Measurements from ENCODE around the gene RNPEP. TPM values are rescaled to one million over a fixed set of nuclear protein-coding genes. Genes with fewer than 3 reads are reported as not detected.
A peak's percentile ranks its signal among the peaks of the same experiment; 100 is the strongest.

RNPEP gene
- total and polyA plus RNA-seq, 4 donors, result 28.0 to 43.1 (median 30.3) TPM

DNA sequence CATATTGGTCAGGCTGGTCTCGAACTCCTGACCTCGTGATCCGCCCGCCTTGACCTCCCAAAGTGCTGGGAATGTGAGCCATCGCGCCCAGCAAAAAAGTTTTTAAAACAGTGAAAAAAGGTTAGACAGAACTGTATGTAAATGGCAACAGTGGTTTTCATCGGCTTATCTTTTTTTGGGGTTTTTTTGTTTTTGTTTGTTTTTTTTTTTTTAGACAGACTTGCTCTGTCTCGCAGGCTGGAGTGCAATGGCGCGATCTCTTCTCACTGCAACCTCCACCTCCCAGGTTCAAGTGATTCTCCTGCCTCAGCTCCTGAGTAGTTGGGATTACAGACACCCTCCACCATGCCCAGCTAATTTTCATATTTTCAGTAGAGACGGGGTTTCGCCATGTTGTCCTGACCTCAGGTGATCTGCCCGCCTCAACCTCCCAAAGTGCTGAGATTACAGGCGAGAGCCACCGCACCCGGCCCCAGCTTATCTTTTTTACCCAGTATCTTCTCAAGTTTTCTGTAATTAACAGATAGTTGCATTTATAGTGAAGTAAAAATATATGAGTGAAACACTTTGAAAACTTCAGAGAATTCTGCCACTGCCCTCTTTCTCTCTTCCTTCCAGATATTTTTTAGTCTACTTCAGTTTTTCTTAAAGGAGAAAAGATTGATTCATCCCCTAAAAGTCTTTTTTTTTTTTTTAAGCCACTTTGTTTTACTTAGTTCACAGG is 14.1 kb upstream of the RNPEP start:
- Histone ChIP-seq H3K27ac (ENCODE audit: low read depth in 1 of 2, low read length in 2 of 2) (no peak overlapping the region), H3K9me3 (ENCODE audit: control insufficient read depth, low read length) (no peaks in the 10 kb centered on the region), H3K36me3 (ENCODE audit: control insufficient read depth in 1 of 2, insufficient read depth in 2 of 2, low read length in 1 of 2) (no peaks in the 10 kb centered on the region), H3K27me3 (ENCODE audit: control insufficient read depth in 1 of 2, insufficient read depth in 2 of 2, low read length in 1 of 2) (no peaks in the 10 kb centered on the region), H3K4me3 (ENCODE audit: low read length in 2 of 2) (no peak overlapping the region), H3K4me1 (ENCODE audit: control insufficient read depth in 1 of 2, insufficient read depth in 2 of 2, low read length in 2 of 2) (no peaks in the 10 kb centered on the region)
- DNase-seq (no peak), ATAC-seq (ENCODE audit: low FRiP score) (no peak)
- intact Hi-C loops (cut with DNase I), result no loop called here
- 89 to 90% methylated on average over 16 of the region's 16 CpGs for WGBS, 2 donors

DNA sequence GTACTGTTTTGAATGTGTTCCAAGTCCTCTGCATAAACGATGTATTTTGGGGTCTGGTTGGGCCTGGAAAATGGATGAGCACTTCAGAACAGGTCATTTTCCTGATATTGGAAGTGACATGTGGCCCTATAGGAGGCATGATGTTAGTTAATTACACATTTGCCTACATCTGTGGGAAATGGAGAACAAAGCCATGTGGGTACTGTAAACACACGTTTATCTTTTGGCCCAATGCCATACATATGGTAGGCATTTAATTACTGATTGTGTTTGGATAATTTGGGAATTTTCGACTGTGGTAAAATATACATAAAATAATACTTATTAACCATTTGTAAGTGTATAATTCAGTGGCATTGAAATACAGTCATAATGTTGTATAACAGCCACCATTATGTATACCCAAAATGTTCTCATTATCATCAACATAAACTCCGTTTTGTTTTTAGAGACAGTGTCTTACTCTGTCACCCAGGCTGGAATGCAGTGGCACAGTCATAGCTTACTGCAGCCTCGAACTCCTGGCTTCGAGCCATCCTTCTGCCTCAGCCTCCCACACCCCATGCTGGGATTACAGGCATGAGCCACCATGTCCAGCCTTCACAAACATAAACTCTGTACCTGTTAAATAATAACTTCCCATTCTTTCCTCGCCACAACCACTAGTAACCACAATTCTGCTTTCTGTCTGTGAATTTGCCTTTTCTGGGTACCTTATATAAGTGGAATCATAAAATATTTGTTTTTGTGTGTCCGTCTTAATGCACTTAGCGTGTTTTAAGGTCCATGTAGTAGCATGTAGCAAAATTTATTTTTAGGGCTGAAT is 11.9 kb upstream of the RNPEP start:
- no peaks in the 10 kb centered on the region for H3K4me1 ChIP-seq (ENCODE audit: control insufficient read depth in 1 of 2, insufficient read depth in 2 of 2, low read length in 2 of 2)
- WGBS, 2 donors, result 42 to 46% methylated on average over 9 of the region's 9 CpGs
- H3K36me3 ChIP-seq (ENCODE audit: control insufficient read depth in 1 of 2, insufficient read depth in 2 of 2, low read length in 1 of 2), result no peaks in the 10 kb centered on the region
- ATAC-seq (ENCODE audit: low FRiP score), result no peak
- H3K4me3 ChIP-seq (ENCODE audit: low read length in 2 of 2), result no peak overlapping the region
- H3K9me3 ChIP-seq (ENCODE audit: control insufficient read depth, low read length), result no peaks in the 10 kb centered on the region
- no peak for DNase-seq
- H3K27ac ChIP-seq (ENCODE audit: low read depth in 1 of 2, low read length in 2 of 2), result peak overlapping the region in 1 of 2 donors; percentile 40
- no peaks in the 10 kb centered on the region for H3K27me3 ChIP-seq (ENCODE audit: control insufficient read depth in 1 of 2, insufficient read depth in 2 of 2, low read length in 1 of 2)
- intact Hi-C loops (cut with DNase I), result loop anchor here (2.0 to 5.0 kb wide), 2 partner anchors 74 to 143 kb away; partner anchors contain the start of gene IPO9 (in 1 of the 2)

DNA sequence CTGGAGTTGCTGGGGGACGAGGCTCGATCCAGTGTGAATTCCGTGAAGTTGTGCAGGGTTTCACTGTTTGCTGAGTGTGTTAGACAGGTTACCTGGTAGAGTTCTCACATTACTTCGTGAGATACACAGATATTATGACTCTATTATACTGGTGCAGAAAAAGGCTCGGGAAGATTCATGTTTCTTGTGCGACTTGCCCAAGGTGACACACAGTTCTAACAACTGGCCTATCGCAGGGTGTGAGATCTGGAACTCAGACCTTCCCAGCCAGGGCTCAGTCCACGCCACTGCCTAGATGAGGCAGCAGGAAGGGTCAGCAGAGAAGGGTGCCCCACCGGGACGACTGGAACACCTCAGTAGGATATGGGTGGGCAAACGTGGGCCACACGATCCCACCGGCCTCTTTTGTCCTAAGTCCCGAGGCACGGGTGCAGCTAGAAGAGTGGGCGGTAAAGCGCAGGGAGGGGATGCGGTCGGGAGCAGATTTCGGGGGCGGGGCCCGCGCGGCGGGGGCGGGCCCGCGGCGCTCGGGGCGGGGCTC is 296 bp upstream of the RNPEP start:
- Histone ChIP-seq H3K4me1 (ENCODE audit: control insufficient read depth in 1 of 2, insufficient read depth in 2 of 2, low read length in 2 of 2) (no peaks in the 10 kb centered on the region), H3K9me3 (ENCODE audit: control insufficient read depth, low read length) (no peaks in the 10 kb centered on the region), H3K36me3 (ENCODE audit: control insufficient read depth in 1 of 2, insufficient read depth in 2 of 2, low read length in 1 of 2) (no peaks in the 10 kb centered on the region), H3K4me3 (ENCODE audit: low read length in 2 of 2) (peak overlapping the region; percentile 80 to 91), H3K27me3 (ENCODE audit: control insufficient read depth in 1 of 2, insufficient read depth in 2 of 2, low read length in 1 of 2) (no peaks in the 10 kb centered on the region), H3K27ac (ENCODE audit: low read depth in 1 of 2, low read length in 2 of 2) (peak overlapping the region in 1 of 2 donors; percentile 20)
- 9 to 13% methylated on average over 26 to 31 of the region's 31 CpGs for WGBS, 2 donors
- ATAC-seq (ENCODE audit: low FRiP score), result no peak
- DNase-seq, result peak; percentile 82 to 93
- intact Hi-C loops (cut with DNase I), result no loop called here

DNA sequence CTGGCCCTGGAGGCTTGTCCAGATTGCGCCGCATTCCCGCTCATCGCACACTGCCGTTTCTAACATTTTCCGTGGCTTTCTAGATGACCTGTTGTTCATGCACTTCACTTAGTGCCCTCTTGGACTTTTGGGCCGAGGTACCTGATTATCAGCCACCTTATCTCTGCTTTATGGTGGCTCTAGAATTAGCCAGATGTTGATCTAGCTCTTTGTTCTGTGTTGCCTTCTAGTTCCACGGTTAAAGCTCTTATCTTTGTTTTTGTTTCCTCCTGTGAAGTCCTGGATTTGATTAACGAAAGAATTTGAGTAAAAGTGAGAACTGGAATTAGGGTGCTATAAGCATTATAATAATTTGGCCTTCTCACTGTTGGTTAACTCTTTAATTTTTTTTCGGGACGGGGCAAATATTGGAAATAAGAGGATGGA is 945 bp downstream of the RNPEP start:
- DNase-seq (no peak), ATAC-seq (ENCODE audit: low FRiP score) (no peak)
- H3K27me3 ChIP-seq (ENCODE audit: control insufficient read depth in 1 of 2, insufficient read depth in 2 of 2, low read length in 1 of 2), result no peaks in the 10 kb centered on the region
- peak overlapping the region; percentile 80 to 91 for H3K4me3 ChIP-seq (ENCODE audit: low read length in 2 of 2)
- H3K27ac ChIP-seq (ENCODE audit: low read depth in 1 of 2, low read length in 2 of 2), result peak overlapping the region in 1 of 2 donors; percentile 70
- intact Hi-C loops (cut with DNase I), result no loop called here
- WGBS, 2 donors, result 8 to 9% methylated on average over 11 of the region's 11 CpGs
- no peaks in the 10 kb centered on the region for H3K36me3 ChIP-seq (ENCODE audit: control insufficient read depth in 1 of 2, insufficient read depth in 2 of 2, low read length in 1 of 2)
- H3K4me1 ChIP-seq (ENCODE audit: control insufficient read depth in 1 of 2, insufficient read depth in 2 of 2, low read length in 2 of 2), result no peaks in the 10 kb centered on the region
- no peaks in the 10 kb centered on the region for H3K9me3 ChIP-seq (ENCODE audit: control insufficient read depth, low read length)

DNA sequence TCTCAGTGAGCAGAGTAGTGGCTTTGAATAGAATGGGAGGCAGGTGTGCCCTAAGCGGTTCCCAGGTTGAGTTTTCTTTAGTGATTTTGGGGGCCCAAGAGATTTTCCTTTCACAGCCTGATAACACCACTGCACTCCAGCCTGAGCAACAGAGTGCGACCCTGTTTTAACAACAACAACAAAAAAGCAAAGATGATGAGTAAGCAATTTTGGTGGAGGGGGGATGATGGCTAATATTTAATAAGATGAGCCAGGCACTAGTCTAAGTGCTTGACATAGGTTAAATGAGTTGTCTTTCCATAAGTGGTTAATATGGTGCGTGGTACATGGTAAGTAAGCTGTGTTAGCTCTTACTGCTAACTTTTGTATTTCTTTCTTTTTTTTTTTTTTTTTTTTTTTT is 2.0 kb downstream of the RNPEP start:
- WGBS, 2 donors, result 86 to 92% methylated on average over 3 of the region's 3 CpGs
- no peak overlapping the region for H3K4me3 ChIP-seq (ENCODE audit: low read length in 2 of 2)
- no peak for ATAC-seq (ENCODE audit: low FRiP score)
- H3K9me3 ChIP-seq (ENCODE audit: control insufficient read depth, low read length), result no peaks in the 10 kb centered on the region
- H3K27ac ChIP-seq (ENCODE audit: low read depth in 1 of 2, low read length in 2 of 2), result no peak overlapping the region
- no peaks in the 10 kb centered on the region for H3K4me1 ChIP-seq (ENCODE audit: control insufficient read depth in 1 of 2, insufficient read depth in 2 of 2, low read length in 2 of 2)
- intact Hi-C loops (cut with DNase I), result no loop called here
- no peak for DNase-seq
- H3K27me3 ChIP-seq (ENCODE audit: control insufficient read depth in 1 of 2, insufficient read depth in 2 of 2, low read length in 1 of 2), result no peaks in the 10 kb centered on the region
- H3K36me3 ChIP-seq (ENCODE audit: control insufficient read depth in 1 of 2, insufficient read depth in 2 of 2, low read length in 1 of 2), result peaks cover 3% of the 10 kb centered on the region in 2 donors

DNA sequence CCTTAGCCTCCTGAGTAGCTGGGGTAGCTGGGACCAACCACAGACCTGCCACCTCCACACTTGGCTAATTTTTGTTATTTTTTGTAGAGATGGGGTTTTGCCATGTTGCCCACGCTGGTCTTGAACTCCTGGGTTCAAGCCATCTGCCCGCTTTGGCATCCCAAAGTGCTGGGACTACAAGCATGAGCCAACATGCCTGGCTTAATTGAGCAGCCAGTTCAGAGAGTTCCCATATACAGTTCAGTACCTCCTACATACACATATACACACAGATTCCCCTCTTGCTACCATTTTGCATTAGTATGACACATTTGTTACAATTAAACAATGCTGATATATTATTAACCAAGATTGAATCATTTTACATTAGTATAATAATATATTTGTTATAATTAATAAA is 2.9 kb downstream of the RNPEP start:
- H3K27ac ChIP-seq (ENCODE audit: low read depth in 1 of 2, low read length in 2 of 2), result no peak overlapping the region
- no peak for DNase-seq
- 64 to 69% methylated on average over 2 of the region's 2 CpGs for WGBS, 2 donors

DNA sequence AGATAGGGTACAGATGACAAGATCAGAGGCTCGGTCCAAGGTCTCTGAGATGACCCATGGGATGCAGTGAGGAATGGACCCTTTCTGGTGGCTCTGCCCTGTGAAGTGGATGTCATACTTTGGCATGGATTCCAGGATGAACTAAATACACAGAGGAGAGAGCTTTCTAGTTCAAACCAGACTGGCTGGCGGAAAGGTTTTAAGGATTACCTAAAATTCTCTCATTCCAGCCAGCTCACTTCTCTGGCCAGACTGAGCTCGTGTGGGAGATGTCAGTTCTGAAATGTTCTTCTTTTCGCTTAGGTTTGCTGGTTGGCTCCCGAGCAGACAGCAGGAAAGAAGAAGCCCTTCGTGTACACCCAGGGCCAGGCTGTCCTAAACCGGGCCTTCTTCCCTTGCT is 6.2 kb downstream of the RNPEP start:
- ATAC-seq (ENCODE audit: low FRiP score) (no peak), DNase-seq (peak in 1 of 2 donors; percentile 31)
- WGBS, 2 donors, result 75 to 86% methylated on average over 7 of the region's 7 CpGs

More for the DNA sequence above, 2.9 kb downstream of the RNPEP start:
- Histone ChIP-seq H3K36me3 (ENCODE audit: control insufficient read depth in 1 of 2, insufficient read depth in 2 of 2, low read length in 1 of 2) (peaks cover 4 to 5% of the 10 kb centered on the region in 2 donors), H3K4me1 (ENCODE audit: control insufficient read depth in 1 of 2, insufficient read depth in 2 of 2, low read length in 2 of 2) (no peaks in the 10 kb centered on the region), H3K9me3 (ENCODE audit: control insufficient read depth, low read length) (no peaks in the 10 kb centered on the region), H3K27me3 (ENCODE audit: control insufficient read depth in 1 of 2, insufficient read depth in 2 of 2, low read length in 1 of 2) (no peaks in the 10 kb centered on the region), H3K4me3 (ENCODE audit: low read length in 2 of 2) (no peak overlapping the region)
- no peak for ATAC-seq (ENCODE audit: low FRiP score)
- intact Hi-C loops (cut with DNase I), result no loop called here

DNA sequence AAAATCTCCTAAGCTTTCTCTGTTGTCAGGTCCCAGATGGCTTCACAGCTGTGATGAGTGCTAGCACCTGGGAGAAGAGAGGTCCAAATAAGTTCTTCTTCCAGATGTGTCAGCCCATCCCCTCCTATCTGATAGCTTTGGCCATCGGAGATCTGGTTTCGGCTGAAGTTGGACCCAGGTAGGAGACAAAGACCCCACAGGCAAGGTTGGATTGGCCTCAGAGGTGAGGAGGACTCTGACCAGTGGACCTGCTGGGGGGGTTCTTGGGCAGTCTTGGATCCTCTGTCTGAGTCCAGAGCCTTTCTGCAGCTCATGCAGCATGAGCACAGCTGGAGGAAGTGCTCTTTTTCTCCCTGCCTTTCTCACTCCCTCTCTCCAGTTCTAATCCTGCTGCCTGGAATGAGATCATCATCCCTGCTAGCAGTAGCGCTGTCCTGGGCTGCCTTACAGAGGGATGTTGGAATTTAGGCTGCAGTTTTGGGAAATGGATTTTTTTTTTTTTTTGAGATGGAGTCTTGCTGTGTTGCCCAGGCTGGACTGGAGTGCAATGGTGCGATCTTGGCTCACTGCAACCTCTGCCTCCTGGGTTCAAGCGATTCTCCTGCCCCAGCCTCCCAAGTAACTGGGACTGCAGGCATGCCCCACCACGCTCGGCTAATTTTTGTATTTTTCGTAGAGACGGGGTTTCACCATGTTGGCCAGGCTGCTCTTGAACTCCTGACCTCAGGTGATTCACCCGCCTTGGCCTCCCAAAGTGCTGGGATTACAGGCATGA is 7.1 kb downstream of the RNPEP start:
- Histone ChIP-seq H3K4me3 (ENCODE audit: low read length in 2 of 2) (no peak overlapping the region), H3K27ac (ENCODE audit: low read depth in 1 of 2, low read length in 2 of 2) (no peak overlapping the region), H3K4me1 (ENCODE audit: control insufficient read depth in 1 of 2, insufficient read depth in 2 of 2, low read length in 2 of 2) (no peaks in the 10 kb centered on the region), H3K9me3 (ENCODE audit: control insufficient read depth, low read length) (no peaks in the 10 kb centered on the region), H3K27me3 (ENCODE audit: control insufficient read depth in 1 of 2, insufficient read depth in 2 of 2, low read length in 1 of 2) (no peaks in the 10 kb centered on the region), H3K36me3 (ENCODE audit: control insufficient read depth in 1 of 2, insufficient read depth in 2 of 2, low read length in 1 of 2) (peaks cover 8% of the 10 kb centered on the region in 2 donors)
- ATAC-seq (ENCODE audit: low FRiP score) (no peak), DNase-seq (peak in 1 of 2 donors; percentile 34)
- intact Hi-C loops (cut with DNase I), result no loop called here
- WGBS, 2 donors, result 93 to 94% methylated on average over 10 of the region's 10 CpGs

More for the DNA sequence above, 6.2 kb downstream of the RNPEP start:
- Histone ChIP-seq H3K4me3 (ENCODE audit: low read length in 2 of 2) (no peak overlapping the region), H3K9me3 (ENCODE audit: control insufficient read depth, low read length) (no peaks in the 10 kb centered on the region), H3K4me1 (ENCODE audit: control insufficient read depth in 1 of 2, insufficient read depth in 2 of 2, low read length in 2 of 2) (no peaks in the 10 kb centered on the region), H3K27me3 (ENCODE audit: control insufficient read depth in 1 of 2, insufficient read depth in 2 of 2, low read length in 1 of 2) (no peaks in the 10 kb centered on the region), H3K27ac (ENCODE audit: low read depth in 1 of 2, low read length in 2 of 2) (no peak overlapping the region), H3K36me3 (ENCODE audit: control insufficient read depth in 1 of 2, insufficient read depth in 2 of 2, low read length in 1 of 2) (peaks cover 6 to 8% of the 10 kb centered on the region in 2 donors)
- intact Hi-C loops (cut with DNase I), result no loop called here
